Fibroblast of gingiva (primary cell): Measurements from ENCODE around the gene PTPRE.

Experiments used
- DNase-seq: peaks from one replicate; pipeline ENCODE4 v3.0.0-alpha.2; 2011; ENCODE audit warnings: low read depth

The PTPRE gene

DNA sequence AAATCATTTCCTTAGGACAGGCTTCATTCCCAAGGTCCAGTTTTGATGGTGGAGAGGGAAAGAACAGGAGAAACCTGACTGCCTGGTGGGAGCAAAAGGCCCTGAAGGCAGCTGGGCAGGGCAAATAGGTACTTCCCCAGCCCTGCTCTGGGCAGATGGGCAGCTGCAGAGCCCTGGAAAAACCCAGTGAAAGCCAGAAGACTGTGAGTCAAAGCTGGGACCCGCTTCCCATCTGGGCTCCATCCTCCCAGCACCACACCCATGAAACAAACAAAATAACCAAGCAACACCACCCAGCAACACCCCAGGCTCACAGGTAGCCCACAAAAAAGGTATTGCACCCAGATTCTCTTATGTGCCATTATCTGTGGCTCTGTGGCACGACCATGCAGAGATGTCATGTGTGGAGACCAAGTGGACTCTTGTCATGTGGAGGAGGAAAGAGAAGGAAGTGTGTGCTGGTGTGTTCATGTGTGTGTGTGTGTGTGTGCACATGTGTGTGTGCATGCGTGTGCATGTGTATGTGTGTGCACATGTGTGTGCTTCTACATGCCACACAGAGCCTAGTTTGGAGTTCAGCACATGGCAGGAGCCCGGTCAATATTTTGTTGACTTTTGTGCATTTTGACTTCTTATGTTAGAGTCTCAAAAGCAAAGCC lies 24.0 kb upstream of the PTPRE start:
- DNase-seq, result no peak

- no peak for DNase-seq
These were observed 23.4 kb upstream of the PTPRE start for GRCh38 chr10:127883516-127883915.

DNA sequence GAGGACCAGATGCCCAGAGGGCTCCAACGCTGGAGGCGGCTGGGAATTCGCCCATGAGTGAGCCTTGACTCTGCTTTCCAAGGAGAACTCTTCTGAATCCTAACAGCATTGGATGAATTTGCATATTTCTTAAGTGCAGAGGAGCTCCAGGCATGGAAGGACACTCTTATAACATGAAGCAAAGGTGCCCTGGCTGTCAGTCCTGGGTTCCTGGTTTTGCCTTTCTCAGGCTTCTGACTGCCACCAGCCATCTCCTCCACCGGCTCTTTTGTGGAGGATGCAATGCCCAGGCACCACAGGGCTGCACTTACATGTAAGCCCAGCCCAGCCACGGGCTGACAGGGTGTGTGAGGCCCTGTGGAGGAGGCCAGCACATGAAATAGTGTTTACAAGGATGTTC lies 22.4 kb upstream of the PTPRE start:
- DNase-seq, result no peak

GRCh38 chr10:127886371-127887051 lies 20.4 kb upstream of the PTPRE start:
- no peak for DNase-seq

- DNase-seq, result no peak
These were observed 19.1 kb upstream of the PTPRE start for GRCh38 chr10:127887541-127888415.

DNA sequence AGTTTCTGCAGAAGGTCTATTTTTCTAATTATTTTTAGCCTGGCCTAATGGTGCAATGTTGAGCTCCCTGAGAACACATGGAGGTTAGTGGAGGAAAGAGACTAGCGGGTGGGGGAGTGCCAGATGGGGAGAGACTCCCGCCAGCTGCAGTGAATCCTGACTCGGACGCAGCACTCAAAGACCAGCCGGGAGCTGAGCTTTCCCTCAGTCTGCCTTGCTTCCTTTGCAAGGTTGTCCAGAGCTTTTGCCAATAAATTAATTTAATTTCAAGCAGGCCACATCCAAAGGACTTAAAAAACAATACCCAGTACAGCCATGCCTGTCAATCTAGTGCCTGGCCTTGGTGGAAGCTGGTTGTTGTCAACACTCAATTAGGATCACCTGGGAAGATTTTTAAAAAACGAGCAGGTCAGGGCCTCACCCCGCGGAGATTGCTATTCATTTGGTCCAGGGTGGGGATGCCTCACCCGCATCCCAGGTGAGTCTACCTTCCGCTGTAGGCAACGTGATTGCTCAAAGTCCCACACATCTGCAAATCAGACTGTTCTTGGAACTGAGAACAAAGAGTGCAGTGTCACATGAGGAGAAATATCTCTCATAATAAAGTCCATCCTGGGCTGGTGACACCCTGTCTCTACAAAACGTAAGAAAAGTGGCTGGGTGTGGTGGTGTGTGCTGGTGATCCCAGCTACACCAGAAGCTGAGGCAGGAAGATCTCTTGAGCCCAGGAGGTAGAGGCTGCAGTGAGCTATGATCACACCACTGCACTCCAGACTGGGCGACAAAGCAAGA lies 18.2 kb upstream of the PTPRE start:
- no peak for DNase-seq

GRCh38 chr10:127889605-127890195 lies 17.2 kb upstream of the PTPRE start:
- peak; percentile 31 for DNase-seq

GRCh38 chr10:127890216-127890615 lies 16.7 kb upstream of the PTPRE start:
- DNase-seq, result no peak

GRCh38 chr10:127890832-127891334 lies 16.0 kb upstream of the PTPRE start:
- DNase-seq, result no peak

GRCh38 chr10:127892743-127893142 lies 14.2 kb upstream of the PTPRE start, which contains the start of gene CLRN3:
Gene CLRN3, minus strand, starts transcription at chr10:127892941. Its CDS starts 157 bp downstream, at chr10:127892784.
- no peak for DNase-seq

DNA sequence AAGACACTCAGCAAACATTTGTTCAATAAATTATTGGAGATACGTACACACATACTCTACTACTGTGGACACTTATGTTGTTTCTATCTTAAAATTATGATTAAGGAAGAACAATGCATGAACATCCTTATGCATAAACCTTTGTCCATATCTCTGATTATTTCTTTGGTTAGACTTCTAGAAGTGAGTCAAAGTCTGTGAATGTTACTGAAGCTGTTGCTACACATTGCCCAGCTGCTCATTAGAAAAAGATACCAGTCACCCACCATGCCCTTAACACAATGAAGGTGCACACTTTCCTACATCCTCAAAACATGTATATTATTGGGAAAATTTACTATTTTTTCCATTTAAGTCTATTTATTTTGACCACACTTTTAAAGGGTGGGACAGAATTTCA lies 12.8 kb upstream of the PTPRE start:
- no peak for DNase-seq

- DNase-seq, result no peak
These were observed 10.3 kb upstream of the PTPRE start for GRCh38 chr10:127896590-127896989.

DNA sequence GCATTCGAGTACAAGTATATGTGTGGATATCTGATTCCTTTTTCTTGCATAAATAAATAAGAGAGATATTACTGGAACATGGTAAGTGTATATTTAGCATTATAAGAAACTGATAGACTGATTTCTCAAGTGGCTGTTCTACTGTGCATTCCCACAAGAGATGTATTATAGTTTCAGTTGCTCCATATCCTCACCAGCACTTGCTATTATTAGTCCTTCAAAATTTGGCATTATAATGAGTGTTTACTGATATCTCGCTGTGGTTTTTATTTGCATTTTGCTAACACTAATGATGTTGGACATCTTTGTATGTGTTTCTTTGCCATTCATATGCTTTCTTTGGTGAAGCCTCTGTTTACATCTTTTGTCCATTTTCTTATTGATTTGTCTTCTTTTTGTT lies 9.7 kb upstream of the PTPRE start:
- DNase-seq, result no peak

DNA sequence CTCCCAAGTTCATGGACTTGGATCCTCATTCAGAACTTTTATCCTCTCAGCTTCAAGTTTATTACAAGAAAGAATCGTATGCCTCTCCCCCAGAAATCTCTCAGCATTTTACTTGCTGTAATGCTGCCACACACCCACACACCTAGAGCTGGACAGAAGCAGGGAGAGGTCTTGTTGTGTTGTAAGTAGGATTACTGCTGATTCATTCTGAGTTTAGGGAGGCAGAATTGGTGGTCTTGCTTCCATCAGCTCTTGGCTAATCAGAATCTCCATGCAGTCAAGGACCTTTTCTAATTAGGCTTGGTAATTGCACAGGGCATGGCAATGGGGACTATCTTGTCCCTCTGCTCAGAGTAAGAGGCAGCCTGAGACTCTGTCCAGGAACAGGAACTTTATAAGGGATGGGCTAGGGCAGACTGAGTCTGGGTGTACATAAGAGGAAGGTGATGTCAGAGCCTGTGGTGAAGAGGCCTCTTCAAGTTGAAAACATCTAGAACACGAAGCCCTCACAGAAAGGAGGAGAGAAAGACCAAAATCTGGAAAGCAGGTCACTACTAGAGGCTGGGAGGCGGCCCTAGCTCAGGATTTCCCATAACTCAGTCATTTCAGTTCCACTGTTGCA lies 7.0 kb upstream of the PTPRE start:
- DNase-seq, result no peak

DNA sequence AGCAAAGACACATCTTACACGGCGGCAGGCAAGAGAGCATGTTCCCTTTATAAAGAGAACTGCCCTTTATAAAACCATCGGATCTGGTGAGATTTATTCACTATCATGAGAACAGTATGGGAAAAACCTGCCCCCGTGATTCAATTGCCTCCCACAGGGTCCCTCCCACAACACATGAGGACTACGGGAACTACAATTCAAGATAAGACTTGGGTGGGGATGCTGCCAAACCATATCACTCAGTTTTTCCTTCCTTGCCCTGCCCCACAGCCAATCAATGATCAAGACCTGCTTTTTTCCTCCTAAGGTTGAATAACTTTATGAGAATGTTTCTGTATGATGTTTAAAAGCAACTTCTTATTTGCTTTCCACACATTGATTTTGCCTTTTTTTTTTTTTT lies 3.1 kb upstream of the PTPRE start:
- DNase-seq, result no peak

- no peak for DNase-seq
These were observed 2.4 kb upstream of the PTPRE start for GRCh38 chr10:127904311-127905000.

GRCh38 chr10:127905001-127905847 lies 1.7 kb upstream of the PTPRE start:
- DNase-seq, result no peak

DNA sequence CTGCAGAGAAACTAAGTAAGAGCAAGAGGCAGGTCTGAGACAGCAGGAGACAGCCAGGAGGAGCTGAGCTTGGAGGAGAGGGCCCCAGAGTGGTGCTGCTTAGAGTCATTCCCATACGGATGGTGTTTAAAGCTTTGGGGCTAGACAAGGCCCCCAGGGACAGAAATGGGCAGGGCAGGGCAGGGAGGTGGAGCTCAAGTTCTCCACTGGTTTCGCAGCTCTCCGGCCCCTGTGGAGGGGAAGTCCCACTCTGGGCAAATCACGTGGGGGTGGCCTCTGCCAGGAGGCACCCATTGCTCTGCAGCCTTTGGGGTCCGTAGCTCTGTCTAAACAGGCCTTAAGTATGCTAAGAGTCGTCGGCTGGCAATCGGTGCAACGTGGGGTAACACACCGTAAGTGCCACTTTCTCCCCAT lies 1.0 kb upstream of the PTPRE start:
- no peak for DNase-seq

- peak; percentile 55 for DNase-seq
These were observed 655 bp downstream of the PTPRE start for GRCh38 chr10:127907411-127908105.
